Measurements from ENCODE around the gene TMEM108.

- no peak for TF ChIP-seq CTCF (IDR thresholded peaks at IDR 0.05)
- TF ChIP-seq POLR2A (IDR thresholded peaks at IDR 0.05) = no peak
Measured at GRCh38 chr3:133025546-133025945, 12.6 kb upstream of the TMEM108 start.
